GM12891 (cell line): ENCODE results near the gene HMGXB3.

ENCODE experiments used
- POLR2A ChIP-seq: IDR thresholded peaks from 2 replicates; pipeline ENCODE4 v1.6.1; 2011; ENCODE audit warnings: low read depth, low read length, control low read depth
- POLR2AphosphoS5 ChIP-seq: IDR thresholded peaks from 2 replicates; pipeline ENCODE4 v1.6.1; 2011; ENCODE audit warnings: low read depth, low read length, control low read depth
- SPI1 ChIP-seq: IDR thresholded peaks from 2 replicates; pipeline ENCODE4 v1.6.1; 2011; ENCODE audit warnings: low read depth, low read length, control low read depth
- TAF1 ChIP-seq: IDR thresholded peaks from 2 replicates; pipeline ENCODE4 v1.6.1; 2011; ENCODE audit warnings: low read depth, low read length, control low read depth

DNA sequence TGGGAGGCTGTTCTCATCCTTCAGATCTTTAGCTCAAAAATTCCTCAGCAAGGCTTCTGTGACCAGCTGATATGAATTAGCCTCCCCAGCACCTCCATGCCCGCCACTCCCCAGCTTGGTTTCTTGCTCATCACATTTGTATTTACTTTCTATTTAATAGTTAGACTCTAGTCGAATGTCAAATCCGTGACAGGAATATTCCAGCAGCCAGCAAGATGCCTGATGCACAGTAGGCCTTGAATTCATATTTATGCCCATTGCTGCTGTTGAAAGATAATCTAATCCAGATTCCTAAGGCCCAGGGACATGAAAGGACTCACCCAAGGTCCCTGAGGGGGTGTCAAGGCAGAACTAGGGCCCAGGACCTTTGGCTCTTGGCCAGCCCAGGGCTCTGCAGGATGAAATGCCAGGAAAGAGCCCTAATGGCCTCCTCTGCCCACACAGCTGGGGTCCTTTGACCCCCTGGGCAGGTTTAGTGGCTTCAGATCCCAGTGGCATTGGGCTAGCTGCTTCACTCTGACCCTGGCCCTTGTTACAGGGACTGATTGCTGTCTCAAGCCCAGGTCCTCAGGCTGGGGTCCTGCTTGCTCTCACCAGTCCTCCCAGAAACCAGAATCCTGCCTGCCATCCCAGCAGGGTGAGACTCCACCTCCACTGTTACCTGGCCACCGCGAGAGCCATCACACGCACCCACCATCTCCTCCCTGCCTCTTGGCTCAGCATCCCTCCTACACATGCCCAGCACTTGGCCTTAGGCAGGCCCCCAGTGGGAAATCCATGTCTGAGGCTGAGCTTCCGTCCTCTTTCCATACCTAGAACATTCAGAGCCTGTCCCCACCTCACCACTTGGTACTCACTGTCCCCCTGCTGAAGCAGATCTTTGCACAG lies 78.5 kb downstream of the HMGXB3 start:
- TF ChIP-seq POLR2A: no peak
- TF ChIP-seq TAF1: no peak
- no peak for TF ChIP-seq POLR2AphosphoS5
- TF ChIP-seq SPI1: no peak
